Adipose tissue (tissue), 3 donors: Measurements from ENCODE around the gene CEP104. TPM values are rescaled to one million over a fixed set of nuclear protein-coding genes. Genes with fewer than 3 reads are reported as not detected.

ENCODE experiments used
- H3K27ac ChIP-seq: one replicate; pipeline ENCODE4 v1.5.1; 2013; ENCODE audit warnings: low read depth, low read length
- WGBS, 3 donors: extraction: QIAGEN DNeasy Blood & Tissue Kit; methylation state at CpG; one replicate each; pipeline ENCODE4 v1.1.7; 2013; 5-methylcytosine and 5-hydroxymethylcytosine counted together
- polyA plus RNA-seq, 3 donors: library from polyadenylated mRNA; stranded (reverse); fragments of 200-250 nt; gene quantifications; one replicate each; pipeline ENCODE4 v1.2.3, GENCODE V29; 2013
- donor health status: healthy with polysubstance abuse.
- donor health status: Bipolar disorder and iron deficiency.
- donor health status: healthy.

Gene CEP104
- polyA plus RNA-seq, 3 donors, result 7.4 to 10.3 (median 8.5) TPM

DNA sequence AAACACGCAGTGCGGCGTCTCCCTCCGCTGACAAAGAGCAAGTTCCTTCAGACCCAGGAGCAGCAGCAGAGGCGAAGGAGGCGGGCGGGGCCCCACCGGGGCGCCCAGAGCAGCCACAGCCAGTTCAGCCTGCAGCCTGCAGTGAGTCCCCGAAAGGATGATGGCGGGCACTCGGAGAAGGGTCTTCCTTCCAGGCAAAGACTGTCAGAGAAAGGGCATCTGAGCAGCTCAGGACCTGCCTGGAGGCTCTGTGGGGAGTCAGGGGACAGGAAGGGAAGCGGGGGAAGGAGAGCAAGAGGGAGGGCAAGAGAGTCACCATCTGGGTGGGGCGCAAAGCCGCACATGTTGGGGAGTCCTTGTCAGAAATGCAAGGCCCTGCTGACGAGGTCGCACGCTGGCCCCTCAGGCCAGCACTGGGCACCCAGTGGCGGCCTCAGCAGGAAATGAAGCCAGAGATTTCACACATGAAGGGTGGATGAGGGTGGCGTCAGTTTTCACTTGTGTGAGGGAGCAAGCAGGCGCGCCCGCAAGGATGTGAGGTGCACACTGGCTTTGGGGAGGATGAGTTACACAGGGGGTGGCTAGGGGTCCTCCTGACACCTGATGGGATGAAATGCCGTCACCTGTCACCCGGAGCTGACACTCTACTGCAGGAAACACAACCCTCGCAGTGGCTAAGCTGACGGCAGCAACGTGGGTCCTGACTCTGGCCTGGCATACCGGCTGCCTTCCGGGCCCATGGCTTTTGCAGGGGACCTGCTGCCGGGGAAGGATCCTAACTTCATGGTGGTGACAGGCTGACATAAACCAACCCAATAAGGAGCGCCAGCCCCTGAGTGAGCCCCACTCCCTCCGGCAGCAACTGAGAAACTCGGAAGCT lies 67.3 kb downstream of the CEP104 start:
- no peak overlapping the region for H3K27ac ChIP-seq
- WGBS, 3 donors, result 88 to 89% (median 88%) methylated on average over 32 to 34 of the region's 34 CpGs

DNA sequence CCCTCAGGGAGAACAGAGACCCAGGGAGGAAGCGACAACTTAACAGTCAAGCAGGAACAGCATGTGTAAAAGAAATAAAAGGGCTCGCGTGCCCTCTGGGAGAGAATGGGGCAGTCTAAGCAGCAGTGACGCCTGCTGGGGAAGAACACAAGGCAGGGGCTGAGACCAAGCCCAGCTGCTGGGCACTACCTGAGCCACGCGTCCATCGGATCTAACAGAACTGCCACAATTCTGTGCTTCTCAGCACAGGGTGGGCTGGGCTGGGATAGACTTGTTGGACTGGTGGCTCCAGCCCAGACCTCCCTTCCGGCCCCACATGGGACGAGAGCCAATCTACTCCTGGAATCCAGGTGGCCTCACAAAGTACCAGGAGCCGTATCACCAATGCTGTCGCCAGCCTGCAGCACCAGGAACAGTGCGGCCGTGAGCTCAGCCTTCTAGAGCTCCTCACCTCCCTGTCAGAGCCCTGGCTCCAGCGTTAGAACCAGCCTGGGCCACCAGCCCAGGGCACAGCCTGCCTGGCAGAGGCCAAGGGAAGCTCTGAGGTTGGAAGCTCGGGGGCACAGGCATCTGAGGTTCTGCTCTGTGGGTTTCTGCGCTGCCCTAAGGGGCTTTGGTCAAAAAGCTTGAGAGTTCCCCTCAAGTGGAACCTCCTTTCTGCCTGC lies 68.1 kb downstream of the CEP104 start:
- WGBS, 3 donors, result 75 to 90% (median 87%) methylated on average over 15 to 16 of the region's 16 CpGs
- H3K27ac ChIP-seq, result no peak overlapping the region

DNA sequence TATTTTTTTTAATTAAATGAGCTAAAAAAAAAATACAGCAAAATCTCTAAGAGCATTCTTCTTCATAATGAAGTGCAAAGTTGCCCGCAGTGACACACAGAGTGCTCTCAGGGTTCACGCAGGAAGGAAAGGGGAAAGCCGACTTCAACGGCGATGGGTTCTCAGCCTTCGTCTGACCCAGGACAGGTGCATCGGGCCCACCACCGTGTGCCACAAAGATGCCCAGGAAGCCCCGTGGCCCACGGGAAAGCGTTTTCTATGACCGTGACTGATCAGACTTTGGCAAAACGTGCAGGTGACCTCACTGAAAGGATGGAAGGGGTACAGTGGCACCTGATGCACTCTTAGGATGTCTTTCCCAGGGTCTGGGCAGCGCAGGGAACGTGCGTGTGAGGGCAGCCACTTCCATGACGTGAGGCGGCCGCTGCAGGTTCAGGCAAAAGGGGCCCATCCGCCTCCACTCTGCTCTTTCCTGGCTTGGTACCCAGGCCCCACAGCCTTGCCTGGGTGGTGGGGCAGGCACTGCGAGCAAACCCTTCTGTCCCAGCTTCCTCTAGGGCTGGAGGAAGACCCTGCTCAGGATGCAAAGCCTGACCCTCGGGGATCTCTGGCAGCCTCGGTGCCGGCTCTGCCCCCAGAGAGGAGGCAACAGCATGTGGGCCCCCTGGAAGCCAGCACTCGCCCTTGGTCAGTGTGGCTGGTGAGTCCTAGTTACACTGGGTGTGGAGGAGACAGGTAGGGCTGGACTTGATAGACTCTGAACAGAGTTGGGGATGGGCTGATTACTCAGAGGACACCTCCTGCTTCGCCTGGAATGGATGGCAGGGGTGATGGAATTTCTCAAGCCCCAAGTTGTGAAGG lies 69.0 kb downstream of the CEP104 start:
- 88 to 92% (median 91%) methylated on average over 26 of the region's 26 CpGs for WGBS, 3 donors
- H3K27ac ChIP-seq, result no peak overlapping the region

DNA sequence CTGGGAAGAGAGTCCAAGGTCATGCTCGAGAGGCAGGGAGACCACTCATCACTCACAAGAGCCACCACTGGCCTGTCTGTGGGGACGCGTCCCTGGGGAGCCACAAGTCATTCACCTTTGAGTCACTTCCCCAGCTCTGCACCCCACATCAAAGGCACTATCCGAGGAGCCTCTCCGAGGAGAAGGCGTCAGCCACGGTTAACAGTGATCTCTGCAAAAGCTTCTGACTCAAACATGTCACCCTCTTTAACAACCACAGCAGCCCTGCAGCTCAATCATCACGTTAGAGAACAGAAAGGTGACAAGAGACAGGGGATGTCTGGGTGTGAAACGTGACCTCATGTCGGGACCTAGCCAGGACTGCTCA lies 69.7 kb downstream of the CEP104 start:
- no peak overlapping the region for H3K27ac ChIP-seq
- WGBS, 3 donors, result 75 to 88% (median 86%) methylated on average over 10 of the region's 10 CpGs

DNA sequence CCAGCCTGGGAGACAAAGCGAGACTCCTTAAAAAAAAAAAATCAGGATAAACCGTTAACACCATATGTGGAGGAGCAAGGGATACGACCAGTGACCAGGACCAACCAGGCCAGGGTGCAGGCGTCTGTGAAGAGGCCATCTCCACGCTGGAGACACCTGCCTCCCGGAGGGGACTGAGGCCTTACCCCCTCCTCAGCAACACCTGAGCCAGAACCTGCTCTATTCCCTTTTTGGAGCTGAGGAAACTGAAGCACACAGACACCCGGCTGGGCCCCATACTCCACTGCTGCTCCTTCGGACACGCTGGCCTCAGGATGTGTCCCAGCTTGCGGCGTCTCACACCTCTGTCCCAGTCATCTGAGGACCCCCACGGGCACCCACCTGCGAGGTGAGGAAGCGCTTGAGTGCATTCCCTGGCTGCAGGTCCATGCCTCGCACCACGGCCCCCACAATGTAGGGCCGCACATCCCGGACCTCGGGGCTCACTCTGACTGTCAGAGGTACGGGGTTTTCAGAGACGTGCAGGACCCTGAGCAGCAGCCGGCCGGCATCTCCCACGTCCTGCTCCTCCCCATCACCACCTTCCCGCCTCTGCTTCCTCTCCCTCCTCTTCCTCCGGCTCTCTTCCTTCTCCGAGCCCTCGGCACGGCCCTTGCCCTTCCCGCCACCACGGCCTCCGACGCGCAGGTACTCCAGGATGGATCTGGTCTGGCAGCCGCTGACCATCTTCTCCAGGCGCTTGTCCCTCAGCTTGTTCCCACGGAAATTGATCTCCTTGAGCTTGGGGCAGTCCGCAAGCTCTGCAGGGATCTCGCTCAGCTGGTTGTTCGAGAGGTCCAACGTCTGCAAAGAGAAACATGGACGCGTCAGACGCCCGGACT lies 70.3 kb downstream of the CEP104 start:
- 89 to 93% (median 93%) methylated on average over 45 of the region's 45 CpGs for WGBS, 3 donors

DNA sequence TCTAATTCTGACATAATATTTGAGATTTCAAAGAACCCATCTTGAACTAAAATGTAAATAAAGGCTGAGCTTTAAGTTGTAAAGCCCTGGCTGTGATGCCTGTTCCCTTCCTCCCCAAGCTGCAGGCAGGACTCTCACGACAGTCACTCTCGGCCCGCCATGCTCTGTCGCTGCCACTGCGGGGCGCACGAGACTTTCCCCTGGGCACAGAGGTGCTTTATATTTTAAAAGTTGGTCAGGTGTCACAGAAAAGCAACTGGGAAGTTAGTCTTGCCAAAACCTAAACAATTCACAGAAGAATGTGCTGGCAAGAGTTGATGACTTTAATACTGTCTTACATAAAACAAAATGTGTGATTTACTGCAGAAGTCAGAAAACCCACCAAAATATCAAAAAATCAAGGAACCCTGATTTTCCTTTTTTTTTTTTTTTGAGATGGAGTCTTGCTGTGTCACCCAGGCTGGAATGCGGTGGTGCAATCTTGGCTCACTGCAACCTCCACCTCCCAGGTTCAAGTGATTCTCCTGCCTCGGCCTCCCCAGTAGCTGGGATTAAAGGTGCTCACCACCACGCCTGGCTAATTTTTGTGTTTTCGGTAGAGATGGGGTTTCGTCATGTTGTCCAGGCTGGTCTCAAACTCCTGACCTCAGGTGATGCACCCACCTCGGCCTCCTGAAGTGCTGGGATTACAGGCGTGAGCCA lies 71.4 kb downstream of the CEP104 start:
- no peak overlapping the region for H3K27ac ChIP-seq
- 77 to 87% (median 85%) methylated on average over 14 of the region's 14 CpGs for WGBS, 3 donors

More for the DNA sequence above, 70.3 kb downstream of the CEP104 start:
- H3K27ac ChIP-seq, result no peak overlapping the region

DNA sequence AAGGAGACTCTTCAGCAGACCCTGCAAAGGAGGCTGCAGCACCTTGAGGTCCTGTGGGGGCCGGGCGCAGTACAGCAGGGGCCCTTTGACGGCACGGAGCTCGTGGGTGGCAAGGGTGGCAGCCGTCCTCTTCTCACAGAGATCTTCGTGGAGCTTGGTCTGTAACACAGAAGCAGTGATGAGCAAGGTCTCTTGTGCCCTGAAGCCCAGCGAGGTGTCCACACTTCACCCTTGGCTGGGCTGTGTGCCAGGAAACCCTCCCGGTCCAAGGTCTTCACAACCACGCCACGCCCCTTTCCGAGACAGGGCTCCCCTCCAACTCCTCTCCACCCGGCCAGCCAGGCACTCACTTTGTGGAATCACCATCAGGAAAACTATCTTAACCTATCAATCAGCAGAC lies 72.0 kb downstream of the CEP104 start:
- WGBS, 3 donors, result 65 to 83% (median 74%) methylated on average over 13 of the region's 13 CpGs
- no peak overlapping the region for H3K27ac ChIP-seq

DNA sequence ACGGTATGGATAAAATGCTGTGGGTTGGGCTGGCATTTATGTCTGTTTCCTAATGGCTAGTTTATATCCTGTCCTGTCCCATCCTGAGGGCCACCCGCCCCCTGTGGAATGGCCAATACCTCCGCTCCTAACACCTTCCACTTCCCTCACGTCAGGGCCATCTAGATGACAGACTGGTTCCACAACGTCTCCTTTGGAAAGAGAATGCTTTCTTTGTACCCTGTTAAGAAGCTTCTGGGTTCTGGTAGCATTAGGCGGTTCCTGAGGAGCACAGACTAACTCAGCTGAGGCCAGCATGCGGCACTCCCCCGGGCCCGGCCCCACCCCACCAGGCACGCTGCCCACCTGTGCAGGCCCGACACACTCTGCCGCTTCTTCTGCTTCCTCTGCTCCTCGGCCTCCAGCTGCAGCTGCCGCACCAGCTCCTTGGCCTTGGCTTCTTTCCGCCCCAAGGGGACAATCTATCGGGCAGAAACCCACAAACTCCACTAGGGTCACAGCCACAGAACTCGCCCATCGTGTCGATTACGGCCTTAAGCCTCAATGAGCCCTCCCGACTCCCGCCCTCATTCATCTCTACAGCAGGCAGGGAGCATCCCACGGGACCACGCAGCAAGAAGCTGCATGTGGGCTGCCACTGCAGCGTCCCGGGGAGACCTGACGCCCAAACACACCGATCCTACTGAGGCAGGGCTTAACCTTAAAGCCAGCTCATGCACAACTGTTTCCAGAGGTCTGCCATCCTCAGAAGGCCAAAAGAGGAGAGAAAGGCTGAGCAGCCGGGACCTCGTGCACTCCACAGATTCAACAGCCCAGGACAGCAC lies 73.1 kb downstream of the CEP104 start:
- H3K27ac ChIP-seq, result no peak overlapping the region
- WGBS, 3 donors, result 90 to 92% (median 90%) methylated on average over 29 to 30 of the region's 30 CpGs

DNA sequence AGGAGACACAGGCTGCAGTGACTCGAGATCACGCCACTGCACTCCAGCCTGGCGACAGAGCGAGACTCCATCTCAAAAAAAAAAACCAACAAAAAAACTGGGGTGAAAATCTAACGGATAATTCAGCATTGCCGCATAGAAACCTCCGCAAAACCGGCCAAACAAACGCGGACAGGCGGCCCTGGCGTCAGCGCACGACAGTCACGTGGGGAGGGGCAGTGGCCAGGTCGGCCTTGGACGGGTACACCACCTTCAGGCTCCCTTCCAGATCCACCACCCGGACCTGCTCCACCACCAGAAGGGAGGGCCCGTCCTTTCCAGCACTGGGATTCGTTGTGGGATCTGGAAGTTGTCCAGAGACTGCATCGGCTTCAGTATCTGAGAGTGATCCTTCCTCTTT lies 76.1 kb downstream of the CEP104 start:
- WGBS, 3 donors, result 85 to 93% (median 92%) methylated on average over 21 of the region's 21 CpGs
- no peak overlapping the region for H3K27ac ChIP-seq

DNA sequence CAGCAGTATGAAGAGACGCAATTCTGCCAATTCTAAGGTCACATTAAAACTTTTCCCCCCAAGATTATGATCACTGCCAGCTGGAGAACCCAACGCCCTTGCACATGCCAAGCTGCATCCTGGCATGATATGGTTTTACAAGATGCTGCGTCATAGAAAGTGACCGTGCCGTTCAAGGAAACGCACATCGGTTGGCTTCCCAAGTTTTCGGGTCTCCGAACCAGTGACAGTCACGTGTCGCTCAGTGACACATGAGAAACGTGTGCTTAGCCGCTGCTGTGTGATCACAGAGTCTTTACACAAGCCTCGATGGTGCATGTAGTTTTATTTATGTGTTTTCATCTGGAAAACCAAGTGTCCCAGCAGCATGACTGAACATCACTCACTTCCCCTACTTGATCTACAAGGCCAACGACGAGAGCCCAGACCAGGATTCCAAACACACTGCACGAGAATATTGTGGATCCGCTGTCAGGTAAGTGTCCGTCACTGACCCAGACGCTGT lies 77.0 kb downstream of the CEP104 start:
- H3K27ac ChIP-seq, result no peak overlapping the region
- 86 to 93% (median 92%) methylated on average over 20 of the region's 20 CpGs for WGBS, 3 donors

DNA sequence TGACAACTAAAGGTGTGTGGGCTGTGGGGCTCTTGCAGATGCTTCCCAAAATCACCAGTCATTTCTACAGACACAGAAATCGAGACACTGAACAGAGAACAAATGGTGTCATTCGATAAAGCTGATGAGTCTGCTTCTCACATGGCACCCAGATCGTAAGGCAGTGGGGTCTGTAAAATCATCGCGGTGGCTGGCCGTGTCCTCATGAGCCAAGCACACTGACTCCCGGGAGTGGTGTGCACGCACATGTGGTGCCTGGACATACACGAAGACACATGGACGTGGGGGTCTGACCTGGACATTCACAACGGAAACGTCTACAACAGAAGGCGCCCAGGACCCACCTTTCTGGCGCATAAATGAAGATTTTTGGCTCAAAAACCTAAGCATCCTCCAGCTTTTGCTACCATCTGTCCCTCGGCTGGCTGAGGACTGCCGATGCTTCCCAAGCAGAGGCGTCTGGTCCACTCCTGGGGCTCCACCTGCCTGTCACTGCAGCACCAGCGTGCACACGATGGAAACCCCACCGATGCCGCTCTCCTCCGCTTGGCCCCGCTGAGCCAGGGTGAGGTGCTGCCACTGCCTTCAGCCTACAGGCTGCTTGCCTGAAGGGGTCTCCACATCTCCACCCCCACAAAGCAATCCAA lies 77.6 kb downstream of the CEP104 start:
- no peak overlapping the region for H3K27ac ChIP-seq
- 90 to 91% (median 91%) methylated on average over 23 of the region's 23 CpGs for WGBS, 3 donors

DNA sequence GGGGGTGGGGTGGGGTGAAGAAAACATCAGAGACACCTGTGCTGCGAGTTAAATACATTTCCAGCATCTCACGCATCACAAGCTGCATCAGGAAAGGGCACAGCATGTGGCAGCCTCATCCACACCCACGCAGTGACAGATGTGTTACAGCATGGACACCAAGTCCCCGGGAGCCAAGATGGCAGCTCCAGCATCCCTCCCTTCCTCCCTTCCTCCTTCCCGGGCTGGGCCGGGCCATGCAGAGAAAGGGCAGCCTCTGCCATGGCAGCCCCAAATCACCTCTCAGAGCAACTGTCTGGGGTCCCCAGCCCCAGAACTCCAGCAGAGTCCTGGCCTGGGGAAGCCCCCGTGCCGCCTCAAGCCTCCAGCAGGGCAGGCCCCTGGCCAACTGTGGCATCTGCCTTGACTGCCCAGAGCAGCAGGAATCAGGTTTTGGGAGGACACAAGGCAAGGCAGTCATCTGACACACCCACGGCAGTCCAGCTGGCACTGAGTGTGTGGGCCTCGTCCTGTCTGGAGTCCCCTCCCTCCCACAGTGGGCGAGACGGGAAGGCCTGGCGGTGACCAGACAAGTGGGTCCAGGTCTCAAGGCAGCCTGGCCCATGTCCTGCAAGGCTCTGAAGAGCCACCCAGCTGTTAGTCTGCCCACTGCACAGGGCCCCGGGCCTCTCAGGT lies 78.3 kb downstream of the CEP104 start:
- WGBS, 3 donors, result 69 to 83% (median 82%) methylated on average over 13 to 14 of the region's 14 CpGs
- no peak overlapping the region for H3K27ac ChIP-seq

DNA sequence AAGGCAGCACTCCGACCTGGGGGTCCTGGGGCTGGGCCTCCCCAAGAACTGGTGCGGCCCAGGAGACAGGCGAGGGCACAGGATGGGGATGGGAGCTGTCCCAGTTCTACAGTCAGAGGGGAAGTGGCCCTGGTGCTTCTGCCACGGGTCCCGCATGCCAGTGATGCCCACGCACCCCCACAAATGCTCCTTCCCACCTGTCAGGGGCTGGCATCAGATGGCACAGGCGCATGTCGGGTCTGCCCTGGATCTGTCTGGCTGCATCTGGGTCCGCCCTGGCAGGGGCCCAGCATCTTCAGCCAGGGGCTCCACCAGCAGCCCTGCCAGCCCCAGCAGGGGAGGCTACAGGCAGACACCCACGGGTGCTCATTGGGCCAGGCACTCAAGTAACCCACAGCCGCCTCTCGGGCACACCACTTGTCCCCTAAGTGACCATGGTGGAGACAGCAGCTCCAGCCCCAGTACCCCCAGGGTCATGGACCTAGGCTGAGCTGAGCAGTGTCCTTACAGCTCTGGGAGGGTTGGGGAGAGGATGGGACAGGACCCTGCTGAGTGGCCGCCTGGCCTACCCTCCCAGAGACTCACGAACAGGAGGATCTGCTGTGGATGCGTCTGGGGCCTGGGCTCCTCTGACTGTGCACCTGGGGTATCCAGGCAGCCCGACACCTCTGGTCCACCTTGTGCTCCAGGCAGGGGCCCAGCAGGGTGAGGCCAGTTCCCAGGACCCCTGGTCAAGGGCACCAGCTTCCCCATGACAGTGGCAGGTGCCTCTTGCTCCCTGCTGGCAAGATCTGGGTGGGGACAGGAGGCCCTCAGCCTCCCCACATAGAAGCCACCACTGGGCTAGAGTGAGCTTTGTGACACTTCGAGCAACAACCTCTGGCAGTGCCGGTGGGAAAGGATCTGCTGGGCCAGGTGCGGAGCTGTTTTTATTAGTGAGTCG lies 79.1 kb downstream of the CEP104 start:
- 78 to 87% (median 81%) methylated on average over 20 of the region's 20 CpGs for WGBS, 3 donors
- H3K27ac ChIP-seq, result no peak overlapping the region

DNA sequence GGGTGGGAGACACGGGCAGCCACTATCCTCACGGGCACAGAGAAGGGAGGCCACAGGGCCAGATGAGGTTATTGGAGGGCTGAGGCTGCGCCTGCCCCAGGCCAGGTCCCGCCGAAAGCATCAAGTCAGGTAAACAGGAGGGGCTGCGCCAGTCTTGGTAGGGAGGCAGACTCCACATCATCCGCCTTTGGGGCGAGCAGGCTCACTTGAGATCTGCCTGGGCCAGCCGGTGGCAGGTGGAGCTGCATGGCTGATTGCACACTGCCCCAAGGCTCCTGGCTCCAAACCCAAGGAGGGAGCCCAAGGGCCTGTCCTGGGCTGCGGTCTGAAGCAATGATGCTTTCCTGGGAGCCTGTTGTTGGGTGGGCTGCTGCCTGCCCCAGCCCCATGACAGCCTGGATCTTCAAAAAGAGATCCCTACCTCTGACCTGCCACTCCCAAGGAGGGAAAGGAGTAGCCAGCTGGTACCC lies 79.9 kb downstream of the CEP104 start:
- WGBS, 3 donors, result 82 to 88% (median 87%) methylated on average over 10 of the region's 10 CpGs
- H3K27ac ChIP-seq, result no peak overlapping the region
